ENCODE results near the gene RAB23.
A peak's percentile ranks its signal among the peaks of the same experiment; 100 is the strongest.

RAB23 gene

GRCh38 chr6:57226221-57226620 lies 4.1 kb upstream of the RAB23 start:
- no peak for DNase-seq

DNA sequence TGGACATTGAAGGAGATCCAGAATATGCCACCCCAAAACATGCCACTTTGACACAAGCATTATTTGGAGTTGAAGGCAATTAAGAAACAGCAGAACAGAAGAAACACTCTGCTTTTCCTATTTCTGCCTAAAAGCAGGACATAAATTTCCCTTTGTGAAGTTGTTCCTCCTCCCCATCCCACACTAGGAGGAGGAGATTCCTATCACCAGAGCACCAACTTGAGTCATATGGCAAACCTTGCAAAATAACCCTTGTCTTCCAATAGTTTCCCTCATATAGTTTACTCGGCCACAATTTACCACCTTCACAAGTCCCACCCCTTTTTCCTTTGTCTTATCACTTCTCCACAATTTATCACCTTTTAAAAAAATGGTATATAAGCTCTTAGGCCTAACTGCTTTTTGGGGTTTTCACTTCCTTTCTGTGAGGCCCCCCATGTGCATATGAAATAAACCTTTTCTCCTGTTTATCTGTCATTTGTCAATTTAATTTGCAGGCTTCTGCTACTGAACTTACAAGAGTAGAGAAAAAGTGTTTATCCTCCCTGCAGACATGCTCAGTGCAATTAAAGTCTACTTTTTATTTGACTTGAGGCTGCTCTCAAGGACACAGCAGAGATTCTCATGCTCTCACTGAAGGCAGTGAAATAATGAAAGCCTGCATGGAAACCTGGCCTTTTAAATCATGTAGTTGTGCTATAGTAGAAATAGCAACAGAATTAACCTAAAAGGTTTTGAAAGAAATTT lies 2.8 kb upstream of the RAB23 start:
- DNase-seq: no peak

DNA sequence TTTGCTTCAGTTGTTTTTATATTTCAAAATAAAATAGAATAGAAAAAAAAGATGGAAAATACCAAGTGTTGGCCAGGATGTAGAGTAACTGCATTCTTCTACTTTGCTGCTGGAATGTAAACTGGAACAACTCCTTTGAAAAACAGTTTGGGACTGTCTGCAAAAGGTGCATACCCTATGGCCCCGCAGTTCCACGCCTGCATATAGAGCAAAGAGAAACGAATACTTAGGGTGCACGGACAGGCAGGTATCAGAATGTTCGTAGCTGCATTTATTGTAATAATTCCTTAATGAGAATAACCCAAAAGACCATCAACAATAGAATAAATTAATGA lies 603 bp upstream of the RAB23 start:
- no peak for DNase-seq

DNA sequence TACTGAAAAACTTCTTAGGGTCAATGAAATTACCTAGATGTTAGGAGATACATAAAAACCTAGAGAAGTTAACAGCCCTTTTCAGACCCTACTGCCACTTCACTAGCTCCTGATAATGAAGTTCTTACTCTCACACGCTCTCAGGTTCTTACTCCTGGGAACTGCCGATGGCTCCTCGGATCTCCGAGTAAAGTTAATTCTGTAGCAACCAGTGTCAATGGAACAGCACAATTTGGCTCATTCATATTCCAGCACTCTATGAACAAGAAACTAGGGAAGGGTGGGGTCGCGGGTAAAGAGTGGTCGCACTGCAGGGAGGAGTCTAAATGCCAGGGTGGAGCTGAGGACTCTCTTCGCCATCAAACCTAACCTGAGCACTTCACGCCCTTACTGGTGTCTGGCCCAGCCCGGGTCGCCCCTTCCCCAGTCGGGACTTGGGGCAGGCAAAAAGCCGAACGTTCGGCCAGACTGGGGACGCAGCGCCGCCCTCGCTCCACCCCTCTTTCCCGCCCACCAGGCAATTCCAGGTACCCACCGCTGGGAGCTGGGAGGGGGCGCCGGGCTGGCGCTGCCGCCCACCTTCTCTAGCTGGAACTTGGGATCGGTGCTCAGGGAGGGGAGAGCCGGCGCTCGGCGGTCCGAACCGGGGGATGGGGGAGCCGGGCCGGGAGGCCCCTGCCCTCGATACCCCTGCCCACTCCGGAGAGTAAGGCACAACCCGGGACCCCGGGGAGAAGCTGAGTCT lies 744 bp downstream of the RAB23 start:
- peak; percentile 65 for DNase-seq

DNA sequence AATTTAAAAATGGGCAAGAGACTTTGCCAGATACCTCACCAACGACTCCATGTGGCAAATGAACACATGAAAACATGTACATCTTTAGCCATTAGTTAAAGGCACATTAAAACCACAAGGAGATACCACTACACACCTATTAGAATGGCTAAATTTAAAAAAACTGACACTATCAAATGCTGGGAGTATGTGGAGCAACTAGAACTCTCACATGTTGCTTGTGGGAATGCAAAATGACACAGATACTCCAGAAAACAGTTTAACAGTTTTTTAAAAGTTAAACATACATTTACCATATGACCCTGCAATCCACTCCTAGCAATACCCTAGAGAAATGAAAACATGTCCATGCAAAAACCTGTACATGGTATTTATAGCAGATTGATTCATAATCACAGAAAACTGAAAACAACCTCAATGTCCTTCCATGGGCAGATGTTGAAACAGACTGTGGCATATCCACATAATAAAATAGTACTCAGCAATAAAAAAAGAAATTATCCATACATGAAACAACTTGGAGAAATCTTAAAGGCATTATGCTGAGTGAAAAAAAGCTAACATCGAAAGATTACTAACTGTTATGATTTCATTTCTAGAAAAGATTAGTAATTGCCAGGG lies 1.9 kb downstream of the RAB23 start:
- no peak for DNase-seq

DNA sequence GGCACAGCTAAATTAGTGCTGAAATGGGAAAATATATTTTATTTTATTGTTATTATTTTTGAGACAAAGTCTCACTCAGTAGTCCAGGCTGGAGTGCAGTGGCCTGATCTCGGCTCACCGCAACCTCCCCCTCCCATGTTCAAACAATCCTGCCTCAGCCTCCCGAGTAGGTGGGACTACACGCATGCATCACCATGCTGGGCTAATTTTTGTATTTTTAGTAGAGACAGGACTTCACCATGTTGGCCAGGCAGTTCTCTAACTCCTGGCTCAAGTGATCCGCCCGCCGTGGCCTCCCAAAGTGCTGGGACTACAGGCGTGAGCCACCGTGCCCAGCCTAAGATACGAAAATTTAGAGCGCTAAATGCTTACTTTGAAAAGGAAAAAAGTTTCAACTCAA lies 4.8 kb downstream of the RAB23 start:
- DNase-seq: no peak

DNA sequence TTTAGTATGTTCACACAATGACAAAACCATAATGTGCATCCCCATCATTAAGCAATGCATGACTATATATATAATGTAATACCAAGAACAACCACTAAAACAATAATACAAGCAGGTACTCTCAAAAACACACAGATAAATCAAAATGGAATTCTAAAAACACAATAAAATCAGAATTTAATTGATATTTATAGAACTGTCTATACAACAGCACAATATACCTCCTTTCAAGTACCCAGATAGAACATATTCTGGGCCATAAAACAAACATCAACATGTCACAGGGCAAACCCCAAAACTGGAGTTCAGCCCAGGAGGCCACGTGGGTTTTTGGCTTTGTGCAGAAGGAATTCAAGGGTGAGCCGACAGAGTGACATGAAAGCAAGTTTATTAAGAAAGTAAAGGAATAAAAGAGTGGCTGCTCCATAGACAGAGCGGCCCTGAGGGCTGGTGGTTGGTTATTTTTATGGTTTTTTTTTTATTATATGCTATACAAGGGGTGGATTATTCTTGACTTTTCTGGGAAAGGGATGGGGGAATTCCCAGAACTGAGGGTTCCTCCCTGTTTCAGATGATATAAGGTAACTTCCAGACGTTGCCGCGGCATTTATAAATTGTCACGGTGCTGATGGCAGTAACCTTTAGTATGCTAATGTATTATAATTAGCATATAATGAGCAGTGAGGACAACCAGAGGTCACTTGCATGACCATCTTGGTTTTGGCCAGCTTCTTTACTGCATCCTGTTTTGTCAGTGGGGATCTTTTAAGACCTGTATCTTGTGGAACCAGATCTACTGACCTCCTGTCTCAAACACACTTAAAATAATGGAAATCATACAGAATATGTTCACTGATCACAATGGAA lies 5.6 kb downstream of the RAB23 start:
- DNase-seq: no peak

GRCh38 chr6:57215260-57215659 lies 6.8 kb downstream of the RAB23 start:
- no peak for DNase-seq

DNA sequence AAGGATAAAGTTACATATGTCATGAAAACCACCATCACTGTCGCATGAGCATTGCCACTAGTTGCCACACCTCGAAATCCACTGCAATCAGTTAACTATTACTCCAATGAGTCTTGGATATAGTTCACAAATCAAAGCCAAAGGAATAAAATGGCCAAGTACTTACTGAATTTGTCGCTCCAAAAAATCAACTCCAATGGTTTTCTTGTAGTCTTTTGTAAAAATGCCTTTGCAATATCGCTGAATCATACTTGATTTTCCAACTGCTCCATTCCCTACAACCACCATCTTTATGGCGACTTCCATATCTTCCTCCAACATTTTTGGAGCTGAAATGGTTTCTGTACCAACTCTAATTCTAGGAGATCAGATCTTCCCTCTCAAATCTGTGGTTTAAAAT lies 12.0 kb downstream of the RAB23 start:
- DNase-seq: no peak

DNA sequence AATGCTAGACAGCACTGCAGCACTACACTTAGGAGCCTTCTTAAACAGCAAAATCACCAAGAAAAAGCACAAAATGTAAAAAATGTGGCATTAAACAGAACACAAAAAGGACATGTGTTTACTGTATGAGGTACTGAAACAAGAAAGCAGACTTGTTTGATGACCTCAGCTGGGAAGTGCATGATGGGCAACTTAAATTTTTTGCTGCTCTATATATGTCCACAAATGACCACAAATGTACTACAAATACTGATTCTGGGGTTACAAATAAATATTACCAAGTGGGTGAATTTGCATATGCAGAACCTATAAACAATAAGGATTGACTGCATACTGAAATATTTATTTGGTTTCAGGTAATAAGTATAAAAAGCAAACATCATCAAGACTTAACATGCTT lies 13.1 kb downstream of the RAB23 start:
- DNase-seq: no peak

DNA sequence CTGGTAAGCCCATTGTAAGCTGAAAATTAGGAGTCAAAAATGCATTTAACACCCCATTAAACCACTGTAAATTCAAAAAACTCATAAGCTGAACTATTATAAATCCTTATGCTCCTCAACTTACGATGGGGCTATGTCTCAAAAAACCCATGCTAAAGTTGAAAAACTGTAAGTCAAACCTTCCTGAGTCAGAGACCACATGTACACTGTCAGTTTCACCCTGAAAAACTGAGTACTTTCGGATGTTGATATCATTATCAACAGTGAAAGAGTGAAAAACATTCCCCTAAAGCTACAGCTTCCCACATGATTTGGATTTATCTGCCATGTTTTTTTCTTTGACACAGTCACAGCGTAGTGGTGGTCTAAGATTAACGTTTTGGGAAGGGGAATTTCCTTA lies 14.2 kb downstream of the RAB23 start:
- DNase-seq: no peak

DNA sequence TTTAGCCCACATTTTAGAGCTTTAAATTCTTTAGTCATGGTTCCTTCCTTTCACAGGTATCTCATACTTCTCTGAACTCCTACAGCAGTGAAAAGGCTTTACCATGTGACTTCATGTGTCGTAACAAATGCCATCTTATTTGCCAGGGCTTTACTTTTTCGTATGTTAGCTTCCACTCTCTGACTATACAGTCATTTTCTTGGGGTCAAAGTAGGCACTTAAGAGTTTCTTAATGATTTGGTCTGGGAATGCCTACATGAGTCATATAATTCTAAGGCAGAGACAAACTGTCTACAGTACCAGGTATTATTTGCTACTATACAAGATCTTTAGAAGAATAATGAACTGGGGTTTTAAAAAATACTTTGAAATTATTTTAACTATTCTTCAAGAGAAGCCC lies 15.0 kb downstream of the RAB23 start:
- DNase-seq: no peak

DNA sequence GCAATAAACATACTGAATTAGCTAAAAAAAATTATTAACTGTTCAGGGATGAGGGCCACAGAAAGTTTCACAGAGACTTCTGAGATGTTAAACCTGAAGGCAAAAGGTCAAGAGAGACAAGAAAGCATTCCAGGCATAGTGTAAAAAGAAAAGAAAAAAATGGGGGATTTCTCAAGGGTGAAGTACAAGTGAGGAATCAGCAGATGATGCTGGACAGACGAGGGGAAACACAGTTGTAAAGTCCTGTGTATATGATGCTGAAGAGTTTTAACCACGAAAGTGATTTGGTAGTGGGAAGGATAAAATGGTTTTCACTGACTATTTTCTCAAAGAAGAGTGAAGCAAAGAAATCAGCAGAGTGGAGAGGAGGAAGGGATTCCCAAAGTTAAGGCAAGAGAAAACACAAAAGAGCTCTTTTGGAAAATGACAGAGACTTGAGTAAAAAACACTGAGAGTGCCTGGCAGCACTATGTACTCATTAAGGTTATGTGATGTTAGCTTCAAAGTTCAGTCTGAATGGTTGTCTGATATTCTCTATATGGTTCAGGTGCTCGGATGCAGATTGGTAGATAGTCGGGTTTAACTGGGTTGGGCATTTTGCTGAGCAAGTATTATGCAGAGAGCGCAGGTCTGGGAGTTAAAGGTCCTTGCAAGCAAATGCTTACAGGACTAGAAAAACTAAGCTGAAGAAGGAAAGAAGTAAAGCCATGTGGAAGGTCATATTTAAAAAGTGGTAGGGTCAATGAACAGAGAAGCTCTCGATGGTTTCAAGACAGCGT lies 16.4 kb downstream of the RAB23 start:
- DNase-seq: no peak

GRCh38 chr6:57201718-57202117 lies 20.4 kb downstream of the RAB23 start:
- no peak for DNase-seq

- DNase-seq: no peak
Observed at GRCh38 chr6:57198926-57199636, 23.0 kb downstream of the RAB23 start.

DNA sequence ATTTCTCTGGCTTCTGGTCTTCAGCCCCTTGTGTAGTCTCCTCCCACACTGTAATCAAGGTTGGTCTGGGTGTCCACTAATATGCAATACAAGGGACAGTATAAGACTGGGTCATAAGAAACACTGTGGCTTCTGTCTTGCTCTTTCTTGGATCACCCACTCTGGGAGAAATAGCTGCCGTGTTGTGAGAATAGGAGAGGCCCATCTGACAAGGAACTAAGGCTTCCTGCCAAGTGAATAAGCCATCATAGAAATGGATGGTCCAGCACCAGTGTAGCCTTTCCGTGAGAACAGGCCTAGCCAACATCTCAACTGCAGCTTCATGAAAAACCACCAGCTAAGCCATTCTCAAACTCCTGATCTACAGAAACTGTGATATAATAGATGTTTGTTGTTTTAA lies 26.6 kb downstream of the RAB23 start:
- DNase-seq: no peak

- DNase-seq: no peak
Observed at GRCh38 chr6:57193177-57193576, 28.9 kb downstream of the RAB23 start.

- no peak for DNase-seq
Observed at GRCh38 chr6:57190140-57190539, 32.0 kb downstream of the RAB23 start.

DNA sequence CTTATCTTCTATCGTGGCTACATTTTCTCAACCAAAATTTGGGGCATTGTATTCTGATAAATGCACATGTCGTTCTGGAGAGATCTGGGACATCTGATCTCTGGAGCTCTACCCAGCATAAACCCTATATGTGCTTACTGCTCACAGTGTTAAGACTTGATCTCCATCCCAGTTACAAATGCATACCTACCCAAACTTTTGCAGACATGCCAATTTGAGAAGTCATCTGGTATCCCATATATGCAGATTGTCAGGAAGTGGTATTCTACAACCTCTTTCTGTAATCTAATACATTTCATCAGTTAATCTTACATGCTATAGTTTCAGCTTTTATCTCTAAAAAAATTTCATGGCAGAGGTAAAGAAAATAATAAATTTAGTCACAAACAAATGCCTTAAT lies 38.8 kb downstream of the RAB23 start:
- no peak for DNase-seq

DNA sequence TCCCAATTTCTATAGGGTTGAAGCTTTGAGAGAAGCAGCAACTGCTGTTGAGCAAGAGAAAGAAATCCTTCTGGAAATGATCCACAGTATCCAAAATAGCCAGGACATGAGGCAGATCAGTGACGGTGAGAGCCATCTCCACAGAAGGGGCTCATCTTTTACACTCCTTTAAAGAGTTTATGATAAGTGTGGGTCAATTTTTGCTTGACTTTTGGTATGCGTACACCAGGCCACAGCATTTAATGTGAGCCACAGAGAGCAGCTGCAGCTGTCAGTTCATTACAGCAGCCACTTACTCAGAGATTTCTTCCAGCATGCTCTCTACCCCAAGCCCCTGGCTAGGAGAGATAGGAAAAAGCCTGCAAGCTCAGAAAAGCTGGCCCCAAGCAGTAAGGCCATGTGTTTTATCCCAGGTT lies 40.1 kb downstream of the RAB23 start:
- DNase-seq: no peak

DNA sequence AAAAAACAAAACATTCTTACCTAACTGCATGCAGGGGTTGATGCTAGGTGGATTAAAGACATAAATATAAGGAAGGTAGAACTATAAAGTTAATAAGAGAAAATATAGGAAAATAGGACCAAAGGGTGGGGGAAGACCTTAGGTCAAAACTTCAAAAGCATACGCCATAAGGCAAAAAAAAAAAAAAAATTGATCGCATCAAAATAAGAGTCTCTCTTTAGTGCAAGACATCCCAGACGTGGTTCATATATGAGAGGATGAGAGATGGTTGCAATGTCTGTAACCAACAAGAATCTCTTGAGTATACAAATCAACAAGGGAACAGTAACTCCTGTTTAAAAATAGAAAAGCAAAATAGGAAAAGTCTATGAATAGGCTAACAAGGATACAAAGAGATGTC lies 41.5 kb downstream of the RAB23 start:
- DNase-seq: no peak

Measured in NCI-H1105 treated with DMSO at 0.1 percent for 48 hours (cell line).